IMR-90 (cell line): ENCODE data around the gene BCAS3. TPM values are rescaled to one million over a fixed set of nuclear protein-coding genes. Genes with fewer than 3 reads are reported as not detected.

ENCODE experiments used
- ATAC-seq: fragments of 200-7000 bp; cut with Tn5 transposase; 2 replicates; pipeline ENCODE4 v1.9.1; 2020; ENCODE audit warnings: low read depth, mild to moderate bottlenecking, moderate library complexity
- BruUV-seq: library from RNA; stranded (reverse); fragments of 400-500 nt; replicated peaks from 2 replicates; lab custom pipeline; 2021; lab: Mats Ljungman, UMichigan
- CTCF ChIA-PET: fragments of 300-600 bp; formaldehyde crosslinking; extraction: SDS; loops from one replicate; lab custom pipeline; 2021; ENCODE audit warnings: antibody characterized with exemption; lab: Yijun Ruan, JAX
- POLR2A ChIA-PET: fragments of 300-600 bp; sonication (Branson Sonifier 250); formaldehyde crosslinking; loops from one replicate; lab custom pipeline; 2022; ENCODE audit warnings: antibody characterized with exemption; ENCODE audit not compliant: unreplicated experiment; lab: Charles Lee
- DNase-seq: peaks from one replicate; pipeline ENCODE4 v3.0.0; 2013
- H2AFZ ChIP-seq: replicated peaks from 2 replicates; pipeline ENCODE3; 2013; ENCODE audit warnings: low read length, mild to moderate bottlenecking; ENCODE audit not compliant: poor library complexity
- H2AK5ac ChIP-seq: 2 replicates; pipeline ENCODE4 v1.6.1; 2013; ENCODE audit warnings: low read depth, low read length, inconsistent platforms
- H2AK9ac ChIP-seq: replicated peaks from 2 replicates; pipeline ENCODE3; 2013; ENCODE audit warnings: mild to moderate bottlenecking, low read depth, low read length, moderate library complexity; ENCODE audit not compliant: poor library complexity
- H2BK120ac ChIP-seq: 2 replicates; pipeline ENCODE4 v1.6.1; 2013; ENCODE audit warnings: low read depth, low read length, inconsistent platforms
- H2BK15ac ChIP-seq: 3 replicates; pipeline ENCODE4 v1.6.1; 2013; ENCODE audit warnings: low read depth, low read length, inconsistent platforms
- H2BK20ac ChIP-seq: 2 replicates; pipeline ENCODE4 v1.6.1; 2013; ENCODE audit warnings: low read depth, mild to moderate bottlenecking, inconsistent platforms, low read length, moderate library complexity
- H2BK5ac ChIP-seq: 2 replicates; pipeline ENCODE4 v1.6.1; 2013; ENCODE audit warnings: mild to moderate bottlenecking, low read depth, low read length, inconsistent platforms; ENCODE audit not compliant: poor library complexity, severe bottlenecking
- H3K14ac ChIP-seq: replicated peaks from 2 replicates; pipeline ENCODE4 v1.6.1; 2013; ENCODE audit warnings: low read depth, low read length, inconsistent platforms
- H3K18ac ChIP-seq: 2 replicates; pipeline ENCODE4 v1.6.1; 2013; ENCODE audit warnings: low read depth, low read length, control low read depth
- H3K23ac ChIP-seq: 2 replicates; pipeline ENCODE4 v1.6.1; 2013; ENCODE audit warnings: low read depth, low read length, inconsistent platforms
- H3K27ac ChIP-seq: 2 replicates; pipeline ENCODE4 v1.5.1; 2013; ENCODE audit warnings: mild to moderate bottlenecking, control low read depth, low read length; ENCODE audit not compliant: insufficient read depth
- H3K27me3 ChIP-seq: 2 replicates; pipeline ENCODE4 v1.6.1; 2013; ENCODE audit warnings: low read length; ENCODE audit not compliant: control insufficient read depth, insufficient read depth
- H3K36me3 ChIP-seq: 2 replicates; pipeline ENCODE4 v1.6.1; 2013; ENCODE audit warnings: low read length, mixed read lengths; ENCODE audit not compliant: control insufficient read depth, insufficient read depth
- H3K4ac ChIP-seq: 2 replicates; pipeline ENCODE4 v1.6.1; 2013; ENCODE audit warnings: low read depth, low read length, inconsistent platforms
- H3K4me1 ChIP-seq: 2 replicates; pipeline ENCODE4 v1.6.1; 2013; ENCODE audit warnings: low read length, mixed read lengths; ENCODE audit not compliant: control insufficient read depth, insufficient read depth
- H3K4me2 ChIP-seq: 2 replicates; pipeline ENCODE4 v1.6.1; 2013; ENCODE audit warnings: low read depth, mild to moderate bottlenecking, control low read depth, low read length, moderate library complexity
- H3K4me3 ChIP-seq: 2 replicates; pipeline ENCODE4 v1.5.1; 2013; ENCODE audit warnings: low read depth, mild to moderate bottlenecking, control low read depth, low read length, moderate library complexity; ENCODE audit not compliant: insufficient read depth
- H3K56ac ChIP-seq: 2 replicates; pipeline ENCODE4 v1.6.1; 2013; ENCODE audit warnings: low read length, inconsistent platforms; ENCODE audit not compliant: insufficient read depth; ENCODE audit errors: extremely low read depth
- H3K79me1 ChIP-seq, 2 experiments: 2 replicates each; pipeline ENCODE4 v1.6.1; 2013; ENCODE audit warnings: low read length in 2 of 2, inconsistent platforms in 1 of 2, low read depth in 1 of 2
- H3K9ac ChIP-seq: 2 replicates; pipeline ENCODE4 v1.6.1; 2013; ENCODE audit warnings: low read depth, low read length, control low read depth
- H3K9me1 ChIP-seq: 2 replicates; pipeline ENCODE4 v1.6.1; 2013; ENCODE audit warnings: low read length, inconsistent platforms; ENCODE audit not compliant: insufficient read depth
- H3K9me3 ChIP-seq: 2 replicates; pipeline ENCODE4 v1.6.1; 2013; ENCODE audit warnings: low read length; ENCODE audit not compliant: control insufficient read depth, insufficient read depth
- H4K20me1 ChIP-seq: 2 replicates; pipeline ENCODE4 v1.6.1; 2013; ENCODE audit warnings: low read length, inconsistent platforms; ENCODE audit not compliant: insufficient read depth
- H4K5ac ChIP-seq: 2 replicates; pipeline ENCODE4 v1.6.1; 2013; ENCODE audit warnings: mild to moderate bottlenecking, low read depth, low read length, control low read depth
- H4K8ac ChIP-seq, 2 experiments: 2 replicates each; pipeline ENCODE4 v1.6.1; 2013; ENCODE audit warnings: low read depth in 2 of 2, low read length in 2 of 2, control low read depth in 1 of 2, inconsistent platforms in 1 of 2
- H4K91ac ChIP-seq: 2 replicates; pipeline ENCODE4 v1.6.1; 2013; ENCODE audit warnings: low read depth, low read length, inconsistent platforms; ENCODE audit not compliant: insufficient read depth
- BHLHE40 ChIP-seq: fragments of 150-350 bp; IDR thresholded peaks from 2 replicates; pipeline ENCODE4 v1.6.1; 2016; ENCODE audit warnings: mild to moderate bottlenecking, low read depth, low read length
- CEBPB ChIP-seq: IDR thresholded peaks from 2 replicates; pipeline ENCODE4 v1.6.1; 2012; ENCODE audit warnings: low read depth, low read length, improper control_type of control experiment
- MXI1 ChIP-seq: IDR thresholded peaks from 2 replicates; pipeline ENCODE4 v1.6.1; 2012; ENCODE audit warnings: low read depth, mild to moderate bottlenecking, low read length, moderate library complexity, borderline replicate concordance
- RCOR1 ChIP-seq: IDR thresholded peaks from 2 replicates; pipeline ENCODE4 v1.6.1; 2012; ENCODE audit warnings: mild to moderate bottlenecking, low read length, improper control_type of control experiment; ENCODE audit not compliant: insufficient replicate concordance
- RFX5 ChIP-seq: IDR thresholded peaks from 2 replicates; pipeline ENCODE4 v1.8.0; 2012; ENCODE audit warnings: low read depth, mild to moderate bottlenecking, low read length, moderate library complexity
- SMC3 ChIP-seq: fragments of 150-350 bp; IDR thresholded peaks from 2 replicates; pipeline ENCODE4 v1.6.1; 2016; ENCODE audit warnings: low read depth, mild to moderate bottlenecking, antibody characterized with exemption, low read length, moderate library complexity
- WGBS, 2 experiments: methylation state at CpG; one replicate each; pipeline versions ENCODE4 v1.1.5 to v1.1.7; 2013; ENCODE audit warnings: missing lambda C conversion rate in 2 of 2; ENCODE audit not compliant: insufficient read length in 1 of 2; ENCODE audit errors: extremely low coverage in 2 of 2; 5-methylcytosine and 5-hydroxymethylcytosine counted together
- dilution Hi-C: fragments of 300-500 bp; cut with HindIII; formaldehyde crosslinking; loops from one replicate; pipeline ENCODE4 v1.14.3; 2018; ENCODE audit warnings: low sequenced_read_pairs; ENCODE audit not compliant: unreplicated experiment
- in situ Hi-C: fragments of 300-500 bp; cut with MboI; formaldehyde crosslinking; loops from 3 replicates; pipeline ENCODE4 v1.14.3; 2019; ENCODE audit warnings: low sequenced_read_pairs, inconsistent platforms, mixed read lengths
- intact Hi-C: fragments of 100-400 bp; cut with micrococcal nuclease; formaldehyde crosslinking; loops from 2 replicates; pipeline ENCODE4 v1.10.0; 2022
- polyA plus RNA-seq, 3 experiments: library from polyadenylated mRNA; depleted of rRNA; stranded (reverse); fragments of >200 nt; gene quantifications; 2 replicates each; pipeline ENCODE4 v1.2.3, GENCODE V29; 2012; ENCODE audit warnings: low replicate concordance in 1 of 3
- total RNA-seq: library from RNA; depleted of rRNA; stranded (reverse); fragments of >200 nt; gene quantifications from 2 replicates; pipeline ENCODE4 v1.2.3, GENCODE V29; 2012

The BCAS3 gene
- total and polyA plus RNA-seq, 2 of the 4 experiments (the other 2 are of a cell fraction): 6.3 to 27.1 TPM

DNA sequence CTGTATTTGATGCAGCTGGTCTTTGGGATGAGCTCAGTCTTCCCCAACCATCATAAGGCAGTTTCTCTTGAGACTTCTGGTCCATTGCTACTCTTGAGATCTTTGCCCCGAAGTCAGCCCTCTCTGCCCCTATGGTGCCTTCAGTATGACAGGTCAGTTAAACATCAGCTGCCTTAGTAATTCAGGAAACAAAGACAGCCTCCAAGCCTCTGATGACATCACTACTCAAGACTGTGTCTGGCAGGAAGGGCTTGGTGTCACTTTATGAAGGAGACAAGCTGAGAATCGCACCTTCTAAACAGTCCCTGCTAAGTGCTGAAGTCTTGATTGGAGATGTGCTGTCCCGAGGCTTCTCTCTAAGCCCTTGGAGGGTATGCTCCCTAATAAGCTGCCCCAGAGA is 617.1 kb downstream of the BCAS3 start:
- DNase-seq (peak; percentile 81), ATAC-seq (peak; percentile 79)
- no CpG with 5 or more reads among the region's 3 CpGs for WGBS, 2 experiments
- ChIA-PET CTCF (no interaction called here), POLR2A (no interaction called here)
- H3K56ac ChIP-seq: no peak overlapping the region
- H2AK9ac ChIP-seq: no peak overlapping the region
- H3K9me1 ChIP-seq: peaks cover 16% of the 10 kb centered on the region
- H2AK5ac ChIP-seq: peak overlapping the region; percentile 80
- peak overlapping the region; percentile 50; the same call in 1 of the 2 replicates for H3K23ac ChIP-seq
- H2BK20ac ChIP-seq: peak overlapping the region; percentile 91
- in situ Hi-C loops: no loop called here
- 0 out of 2 replicates have a peak overlapping the region, but pooled peaks have one; percentile 5 for H3K27ac ChIP-seq
- peak overlapping the region; percentile 87 for H4K91ac ChIP-seq
- no peaks in the 10 kb centered on the region for H3K9me3 ChIP-seq
- H2BK5ac ChIP-seq: peak overlapping the region; percentile 6
- H3K14ac ChIP-seq: peak overlapping the region; percentile 79
- peak overlapping the region; percentile 26 for H3K18ac ChIP-seq
- no TSS peak for BruUV-seq
- H2BK15ac ChIP-seq: peak overlapping the region; percentile 74; the same call in 2 of the 3 replicates
- H3K4me2 ChIP-seq: peak overlapping the region; percentile 3; the same call in 1 of the 2 replicates
- H4K8ac ChIP-seq: peak overlapping the region; percentile 5 to 59; a peak in 3 of 4 replicates
- H3K36me3 ChIP-seq: no peaks in the 10 kb centered on the region
- no peak for TF ChIP-seq RCOR1
- TF ChIP-seq CEBPB: peak; percentile 21; the same call in 1 of the 2 replicates
- no peak for TF ChIP-seq MXI1
- no peak for TF ChIP-seq BHLHE40
- TF ChIP-seq RFX5: no peak
- peak; percentile 6; the same call in 1 of the 2 replicates for TF ChIP-seq SMC3
- peak overlapping the region; percentile 48 for H2AFZ ChIP-seq
- H3K27me3 ChIP-seq: no peaks in the 10 kb centered on the region
- H3K4me3 ChIP-seq: no peak overlapping the region
- intact Hi-C loops: no loop called here
- peaks cover 5 to 26% of the 10 kb centered on the region in 2 experiments; a peak in 2 of 4 replicates for H3K79me1 ChIP-seq
- H3K9ac ChIP-seq: no peak overlapping the region
- H3K4ac ChIP-seq: peak overlapping the region; percentile 85
- peak overlapping the region; percentile 11 for H4K5ac ChIP-seq
- H4K20me1 ChIP-seq: no peaks in the 10 kb centered on the region
- H3K4me1 ChIP-seq: peaks cover 20% of the 10 kb centered on the region
- peak overlapping the region; percentile 74 for H2BK120ac ChIP-seq
- dilution Hi-C loops: no loop called here
